Measurements from ENCODE around the gene AFM.

AFM gene

DNA sequence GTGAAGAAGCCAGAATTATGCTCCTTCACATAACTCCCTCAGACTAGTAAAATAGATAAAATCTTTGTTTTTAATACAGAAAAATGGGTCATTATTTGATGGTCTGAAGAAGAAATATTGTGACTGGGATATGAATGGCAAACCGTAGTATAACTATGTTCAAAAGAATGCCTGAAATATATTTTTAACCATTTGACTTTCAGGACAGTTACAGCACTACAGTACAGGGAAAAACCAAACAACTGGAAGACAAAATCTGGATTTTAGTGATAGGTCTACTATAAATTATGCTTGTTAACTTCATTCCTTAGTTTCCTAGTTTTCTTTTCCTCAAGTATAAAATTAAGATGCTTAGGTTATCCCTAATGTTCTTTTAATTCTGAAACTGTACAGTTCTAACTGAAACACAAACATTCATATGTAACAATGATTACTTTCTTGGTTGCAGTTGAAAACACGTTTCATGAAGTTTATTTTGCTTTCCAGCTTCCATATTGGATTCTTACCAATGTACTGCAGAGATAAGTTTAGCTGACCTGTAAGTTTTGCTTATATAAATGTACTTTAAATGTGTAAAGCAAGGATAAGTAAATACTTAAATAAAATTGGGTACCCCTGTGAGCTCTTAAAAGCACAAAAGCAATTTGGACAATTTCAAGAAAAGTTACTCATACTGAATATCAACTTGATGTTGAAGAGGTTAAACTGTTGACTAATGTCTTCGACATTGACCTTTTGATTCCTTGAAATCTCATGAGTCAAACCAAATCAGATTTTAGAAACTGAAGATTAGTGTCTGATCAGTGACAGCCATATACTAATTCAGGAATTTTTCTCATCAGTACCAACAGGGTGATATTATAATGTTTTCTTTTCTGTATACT, 44.6 kb upstream of the AFM start:
- DNase-seq (ENCODE audit: low read depth in 2 of 2): no peak
- TF ChIP-seq, protein P1, sequence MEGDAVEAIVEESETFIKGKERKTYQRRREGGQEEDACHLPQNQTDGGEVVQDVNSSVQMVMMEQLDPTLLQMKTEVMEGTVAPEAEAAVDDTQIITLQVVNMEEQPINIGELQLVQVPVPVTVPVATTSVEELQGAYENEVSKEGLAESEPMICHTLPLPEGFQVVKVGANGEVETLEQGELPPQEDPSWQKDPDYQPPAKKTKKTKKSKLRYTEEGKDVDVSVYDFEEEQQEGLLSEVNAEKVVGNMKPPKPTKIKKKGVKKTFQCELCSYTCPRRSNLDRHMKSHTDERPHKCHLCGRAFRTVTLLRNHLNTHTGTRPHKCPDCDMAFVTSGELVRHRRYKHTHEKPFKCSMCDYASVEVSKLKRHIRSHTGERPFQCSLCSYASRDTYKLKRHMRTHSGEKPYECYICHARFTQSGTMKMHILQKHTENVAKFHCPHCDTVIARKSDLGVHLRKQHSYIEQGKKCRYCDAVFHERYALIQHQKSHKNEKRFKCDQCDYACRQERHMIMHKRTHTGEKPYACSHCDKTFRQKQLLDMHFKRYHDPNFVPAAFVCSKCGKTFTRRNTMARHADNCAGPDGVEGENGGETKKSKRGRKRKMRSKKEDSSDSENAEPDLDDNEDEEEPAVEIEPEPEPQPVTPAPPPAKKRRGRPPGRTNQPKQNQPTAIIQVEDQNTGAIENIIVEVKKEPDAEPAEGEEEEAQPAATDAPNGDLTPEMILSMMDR (IDR thresholded peaks at IDR 0.05; ENCODE audit: low read depth, low read length): no peak
- no peak overlapping the region for H3K4me3 ChIP-seq (replicated peaks in 1 of 2; ENCODE audit: low read depth in 2 of 2, low read length in 2 of 2)

DNA sequence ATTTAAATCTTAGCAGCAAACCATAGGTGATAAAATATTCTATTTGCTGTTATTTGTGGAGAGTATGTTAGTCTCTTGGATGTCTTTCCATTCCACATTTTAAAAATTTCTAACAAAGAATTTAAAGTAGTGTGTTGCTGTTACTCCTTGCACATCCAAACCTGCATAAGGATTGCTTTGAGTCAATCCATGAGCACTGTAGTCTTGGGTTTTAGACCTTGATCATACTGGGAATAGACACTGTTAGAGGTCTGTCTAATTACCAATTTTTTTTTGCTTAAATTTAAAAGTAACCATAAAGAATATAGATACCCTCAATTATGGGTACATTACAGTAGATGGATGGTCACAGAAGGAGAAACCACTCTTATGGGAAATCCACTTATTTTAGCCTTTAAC, 44.0 kb upstream of the AFM start:
- no peak for DNase-seq (ENCODE audit: low read depth in 2 of 2)
- no peak overlapping the region for H3K4me3 ChIP-seq (replicated peaks in 1 of 2; ENCODE audit: low read depth in 2 of 2, low read length in 2 of 2)
- TF ChIP-seq, protein P1 (IDR thresholded peaks at IDR 0.05; ENCODE audit: low read depth, low read length): no peak

DNA sequence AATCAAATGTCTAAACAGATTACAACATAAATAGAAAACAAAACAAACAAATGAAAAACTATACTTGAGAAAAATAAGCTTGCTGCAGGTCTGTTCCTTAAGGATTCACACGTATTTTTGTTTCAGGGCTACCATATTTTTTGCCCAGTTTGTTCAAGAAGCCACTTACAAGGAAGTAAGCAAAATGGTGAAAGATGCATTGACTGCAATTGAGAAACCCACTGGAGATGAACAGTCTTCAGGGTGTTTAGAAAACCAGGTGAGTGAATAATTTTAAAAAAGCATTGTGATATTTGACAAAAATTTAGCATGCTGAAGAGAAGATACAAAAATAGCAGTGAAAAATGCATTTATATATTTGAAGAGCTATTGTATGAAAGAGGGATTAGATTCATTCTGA, 43.5 kb upstream of the AFM start:
- TF ChIP-seq, protein P1 (IDR thresholded peaks at IDR 0.05; ENCODE audit: low read depth, low read length): no peak
- DNase-seq (ENCODE audit: low read depth in 2 of 2): no peak
- H3K4me3 ChIP-seq (replicated peaks in 1 of 2; ENCODE audit: low read depth in 2 of 2, low read length in 2 of 2): no peak overlapping the region

DNA sequence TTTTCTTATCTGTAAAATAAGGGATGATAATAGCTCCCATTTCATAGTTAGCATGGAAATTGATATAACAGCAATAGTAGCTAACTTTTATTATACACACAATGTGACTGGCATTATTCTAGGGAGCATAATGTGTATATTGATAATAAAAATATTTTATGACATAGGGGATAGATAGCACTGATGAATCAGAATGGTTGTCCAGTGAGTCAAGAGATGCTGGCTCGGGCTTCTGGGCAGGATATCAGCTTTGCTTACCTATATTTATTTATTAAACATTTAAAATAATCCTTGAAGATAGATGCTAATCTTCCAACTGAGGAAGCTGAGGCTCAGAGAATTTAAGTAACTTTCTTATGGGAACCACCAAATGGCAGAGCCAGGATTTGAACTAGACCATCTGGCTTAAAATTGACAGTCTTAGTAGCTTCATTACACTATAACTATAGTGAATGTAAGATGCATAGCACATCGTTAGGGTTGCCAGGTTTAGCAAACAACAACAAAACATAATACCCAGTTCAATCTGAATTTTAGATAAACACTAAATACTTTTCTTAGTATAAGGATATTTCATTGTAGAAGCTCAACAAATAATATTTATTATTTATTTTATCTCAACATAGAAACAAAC, 42.8 kb upstream of the AFM start:
- no peak overlapping the region for H3K4me3 ChIP-seq (replicated peaks in 1 of 2; ENCODE audit: low read depth in 2 of 2, low read length in 2 of 2)
- TF ChIP-seq, protein P1 (IDR thresholded peaks at IDR 0.05; ENCODE audit: low read depth, low read length): no peak
- DNase-seq (ENCODE audit: low read depth in 2 of 2): no peak

DNA sequence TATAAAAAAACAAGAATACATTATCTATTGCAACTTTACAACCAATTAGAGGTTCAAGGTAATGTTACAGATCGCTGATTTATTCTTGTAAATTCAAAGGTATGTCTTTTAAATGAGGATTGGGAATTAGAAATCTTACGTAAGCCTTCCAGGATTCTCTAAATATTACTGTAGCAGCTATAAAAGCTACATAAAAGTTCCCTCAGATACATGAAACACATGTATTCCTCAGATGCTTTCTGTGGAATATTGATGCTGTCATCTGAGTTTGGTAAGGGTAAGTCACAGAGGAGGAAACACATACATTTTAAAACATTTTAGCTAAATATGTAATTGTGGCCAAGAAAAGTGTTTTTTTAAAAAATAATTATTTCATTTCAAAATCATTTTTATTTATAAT, 42.1 kb upstream of the AFM start:
- DNase-seq (ENCODE audit: low read depth in 2 of 2): no peak
- TF ChIP-seq, protein P1 (IDR thresholded peaks at IDR 0.05; ENCODE audit: low read depth, low read length): no peak
- no peak overlapping the region for H3K4me3 ChIP-seq (replicated peaks in 1 of 2; ENCODE audit: low read depth in 2 of 2, low read length in 2 of 2)

DNA sequence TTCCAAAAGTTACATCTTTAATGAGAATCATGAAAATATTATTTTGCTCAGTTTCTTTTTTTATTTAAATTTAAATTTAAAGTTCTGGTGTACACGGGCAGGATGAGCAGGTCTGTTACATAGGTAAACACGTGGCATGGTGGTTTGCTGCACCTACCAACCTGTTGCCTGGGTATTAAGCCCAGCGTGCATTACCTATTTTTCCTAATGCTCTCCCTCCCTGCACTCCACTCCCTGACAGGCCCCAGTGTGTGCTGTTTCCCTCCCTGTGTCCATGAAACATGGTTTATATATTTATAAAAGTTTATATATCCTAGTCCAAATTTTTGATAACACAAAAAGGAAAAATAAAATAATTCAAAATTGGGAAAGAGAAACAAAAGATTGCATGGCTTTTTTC, 41.6 kb upstream of the AFM start:
- TF ChIP-seq, protein P1 (IDR thresholded peaks at IDR 0.05; ENCODE audit: low read depth, low read length): no peak
- no peak overlapping the region for H3K4me3 ChIP-seq (replicated peaks in 1 of 2; ENCODE audit: low read depth in 2 of 2, low read length in 2 of 2)
- no peak for DNase-seq (ENCODE audit: low read depth in 2 of 2)
